Measurements from ENCODE around the gene KCNJ8. TPM values are rescaled to one million over a fixed set of nuclear protein-coding genes. Genes with fewer than 3 reads are reported as not detected.

The KCNJ8 gene
- polyA plus RNA-seq, 1 donor: 35.0 TPM

DNA sequence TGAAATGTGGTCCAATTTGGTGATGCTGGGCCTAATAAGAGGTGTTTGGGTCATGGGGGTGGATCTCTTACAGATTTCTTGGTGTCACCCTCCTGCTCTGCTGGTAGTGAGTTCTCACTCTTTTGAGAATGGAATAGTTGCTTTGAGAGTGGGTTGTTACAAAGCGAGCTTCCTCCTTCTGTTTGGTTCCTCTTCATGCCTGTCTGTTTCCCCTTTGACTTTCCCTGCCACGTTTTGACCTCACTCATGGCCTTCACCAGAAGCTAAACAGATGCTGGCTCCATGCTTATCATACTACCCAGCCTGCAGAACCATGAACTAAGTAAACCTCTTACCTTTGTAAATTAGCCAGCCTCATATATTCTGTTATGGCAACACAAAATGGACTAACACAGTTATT lies 59.1 kb downstream of the KCNJ8 start:
- no peak for DNase-seq (ENCODE audit: low read depth)

Other genes starting within 250 kb of the KCNJ8 start
- 29.0 TPM for gene SPX, start 248.4 kb downstream of the KCNJ8 start, polyA plus RNA-seq (ENCODE audit: insufficient read length)
- gene GYS2, start 169.9 kb downstream of the KCNJ8 start, polyA plus RNA-seq (ENCODE audit: insufficient read length): 0.24 TPM
- 734 TPM for gene LDHB, start 116.9 kb downstream of the KCNJ8 start, polyA plus RNA-seq (ENCODE audit: insufficient read length)
- 83.9 TPM for gene ABCC9, start 166.7 kb upstream of the KCNJ8 start, polyA plus RNA-seq (ENCODE audit: insufficient read length)